ENCODE measurements around the gene GALNT2. TPM values are rescaled to one million over a fixed set of nuclear protein-coding genes. Genes with fewer than 3 reads are reported as not detected.

The GALNT2 gene
- total and polyA plus RNA-seq, 2 of the 13 experiments (the other 11 are each of a cell fraction or from before 2014, with no cell fraction given) = 39.3 to 39.6 TPM

DNA sequence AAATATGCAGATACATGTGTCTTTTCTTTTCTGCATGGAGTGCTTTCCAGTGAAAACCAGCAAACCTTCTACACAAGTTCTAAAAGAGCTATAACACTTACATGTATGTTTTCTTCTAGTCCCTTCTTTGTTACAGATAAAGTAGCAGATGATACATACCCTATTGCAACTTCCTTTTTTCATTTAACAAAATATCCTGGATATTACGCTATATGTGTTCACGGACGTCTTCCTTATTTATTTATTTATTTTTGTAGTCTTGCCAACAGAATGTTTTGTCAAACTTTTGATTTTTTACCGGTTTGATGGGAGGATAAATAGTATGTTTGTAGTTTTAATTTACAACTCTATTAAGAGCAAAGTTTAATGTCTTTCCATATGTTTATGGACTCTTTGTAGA lies 5.2 kb upstream of the GALNT2 start (continued):
- TF ChIP-seq, protein P1, sequence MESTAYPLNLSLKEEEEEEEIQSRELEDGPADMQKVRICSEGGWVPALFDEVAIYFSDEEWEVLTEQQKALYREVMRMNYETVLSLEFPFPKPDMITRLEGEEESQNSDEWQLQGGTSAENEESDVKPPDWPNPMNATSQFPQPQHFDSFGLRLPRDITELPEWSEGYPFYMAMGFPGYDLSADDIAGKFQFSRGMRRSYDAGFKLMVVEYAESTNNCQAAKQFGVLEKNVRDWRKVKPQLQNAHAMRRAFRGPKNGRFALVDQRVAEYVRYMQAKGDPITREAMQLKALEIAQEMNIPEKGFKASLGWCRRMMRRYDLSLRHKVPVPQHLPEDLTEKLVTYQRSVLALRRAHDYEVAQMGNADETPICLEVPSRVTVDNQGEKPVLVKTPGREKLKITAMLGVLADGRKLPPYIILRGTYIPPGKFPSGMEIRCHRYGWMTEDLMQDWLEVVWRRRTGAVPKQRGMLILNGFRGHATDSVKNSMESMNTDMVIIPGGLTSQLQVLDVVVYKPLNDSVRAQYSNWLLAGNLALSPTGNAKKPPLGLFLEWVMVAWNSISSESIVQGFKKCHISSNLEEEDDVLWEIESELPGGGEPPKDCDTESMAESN (CRISPR knock-in tag; conservative IDR thresholded peaks at IDR 0.05) = no peak
- TF ChIP-seq, protein P2, sequence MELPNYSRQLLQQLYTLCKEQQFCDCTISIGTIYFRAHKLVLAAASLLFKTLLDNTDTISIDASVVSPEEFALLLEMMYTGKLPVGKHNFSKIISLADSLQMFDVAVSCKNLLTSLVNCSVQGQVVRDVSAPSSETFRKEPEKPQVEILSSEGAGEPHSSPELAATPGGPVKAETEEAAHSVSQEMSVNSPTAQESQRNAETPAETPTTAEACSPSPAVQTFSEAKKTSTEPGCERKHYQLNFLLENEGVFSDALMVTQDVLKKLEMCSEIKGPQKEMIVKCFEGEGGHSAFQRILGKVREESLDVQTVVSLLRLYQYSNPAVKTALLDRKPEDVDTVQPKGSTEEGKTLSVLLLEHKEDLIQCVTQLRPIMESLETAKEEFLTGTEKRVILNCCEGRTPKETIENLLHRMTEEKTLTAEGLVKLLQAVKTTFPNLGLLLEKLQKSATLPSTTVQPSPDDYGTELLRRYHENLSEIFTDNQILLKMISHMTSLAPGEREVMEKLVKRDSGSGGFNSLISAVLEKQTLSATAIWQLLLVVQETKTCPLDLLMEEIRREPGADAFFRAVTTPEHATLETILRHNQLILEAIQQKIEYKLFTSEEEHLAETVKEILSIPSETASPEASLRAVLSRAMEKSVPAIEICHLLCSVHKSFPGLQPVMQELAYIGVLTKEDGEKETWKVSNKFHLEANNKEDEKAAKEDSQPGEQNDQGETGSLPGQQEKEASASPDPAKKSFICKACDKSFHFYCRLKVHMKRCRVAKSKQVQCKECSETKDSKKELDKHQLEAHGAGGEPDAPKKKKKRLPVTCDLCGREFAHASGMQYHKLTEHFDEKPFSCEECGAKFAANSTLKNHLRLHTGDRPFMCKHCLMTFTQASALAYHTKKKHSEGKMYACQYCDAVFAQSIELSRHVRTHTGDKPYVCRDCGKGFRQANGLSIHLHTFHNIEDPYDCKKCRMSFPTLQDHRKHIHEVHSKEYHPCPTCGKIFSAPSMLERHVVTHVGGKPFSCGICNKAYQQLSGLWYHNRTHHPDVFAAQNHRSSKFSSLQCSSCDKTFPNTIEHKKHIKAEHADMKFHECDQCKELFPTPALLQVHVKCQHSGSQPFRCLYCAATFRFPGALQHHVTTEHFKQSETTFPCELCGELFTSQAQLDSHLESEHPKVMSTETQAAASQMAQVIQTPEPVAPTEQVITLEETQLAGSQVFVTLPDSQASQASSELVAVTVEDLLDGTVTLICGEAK (IDR thresholded peaks at IDR 0.05) = no peak
- TF ChIP-seq, protein P2 (CRISPR knock-in tag; IDR thresholded peaks at IDR 0.05) = no peak
- no peak for TF ChIP-seq ARHGAP35 (CRISPR knock-in tag; IDR thresholded peaks at IDR 0.05; ENCODE audit: borderline replicate concordance)

Measured in HepG2 (cell line).